OCI-M2 (cell line): ENCODE results near the gene ARHGAP6.
"Not testable (repeated sequence)": the region's sequence is repeated elsewhere in the genome, so short reads cannot be mapped to it uniquely, and the experiment has no call there.

Experiments used
- DNase-seq: peaks from one replicate; lab custom pipeline; 2025; ENCODE audit not compliant: unreplicated experiment; lab: John Stamatoyannopoulos, UW

Gene ARHGAP6

DNA sequence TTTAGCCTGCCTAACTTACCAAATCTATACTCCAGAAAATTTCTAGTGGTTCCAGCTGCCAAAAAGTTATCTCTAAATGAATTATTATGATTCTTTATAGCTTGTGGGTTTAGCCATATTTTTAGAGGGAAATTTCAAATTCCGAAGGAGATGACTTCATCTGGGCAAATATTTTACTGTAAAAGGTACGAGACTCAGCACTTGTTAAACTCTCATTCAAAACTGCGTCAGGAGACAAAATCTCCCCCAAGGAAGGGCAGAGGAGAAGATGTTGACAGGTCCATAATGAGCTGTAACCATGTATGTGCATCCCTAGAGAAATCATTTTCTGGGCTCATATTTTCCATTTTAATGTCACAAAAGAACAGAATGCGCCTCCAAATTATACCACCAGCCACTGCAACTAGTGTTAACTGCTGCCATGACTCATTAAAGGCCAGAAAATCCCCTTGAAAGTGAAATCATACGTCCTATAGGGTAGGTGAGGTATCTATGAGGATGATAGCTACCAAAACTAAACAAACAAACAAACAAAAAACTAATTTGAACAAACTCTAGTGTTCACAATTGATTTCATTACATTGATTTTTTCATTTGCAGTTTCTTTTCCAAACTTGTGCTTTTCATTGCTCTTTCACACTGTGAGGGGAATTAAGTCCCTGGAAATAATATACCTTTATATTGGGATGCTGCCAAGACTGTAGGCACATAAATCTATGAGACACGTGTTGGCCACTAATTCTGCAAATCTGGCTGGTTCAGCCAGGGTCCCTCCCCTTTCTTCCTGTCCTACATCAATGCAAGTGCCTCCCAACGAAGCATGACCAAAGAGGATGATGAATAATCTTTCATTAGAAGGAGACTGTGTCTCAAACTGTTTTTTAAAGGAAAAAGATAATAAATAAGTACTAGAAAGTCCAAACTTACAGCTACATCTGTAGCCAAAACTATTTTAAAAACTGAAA, 85.8 kb downstream of the ARHGAP6 start:
- DNase-seq: no peak

DNA sequence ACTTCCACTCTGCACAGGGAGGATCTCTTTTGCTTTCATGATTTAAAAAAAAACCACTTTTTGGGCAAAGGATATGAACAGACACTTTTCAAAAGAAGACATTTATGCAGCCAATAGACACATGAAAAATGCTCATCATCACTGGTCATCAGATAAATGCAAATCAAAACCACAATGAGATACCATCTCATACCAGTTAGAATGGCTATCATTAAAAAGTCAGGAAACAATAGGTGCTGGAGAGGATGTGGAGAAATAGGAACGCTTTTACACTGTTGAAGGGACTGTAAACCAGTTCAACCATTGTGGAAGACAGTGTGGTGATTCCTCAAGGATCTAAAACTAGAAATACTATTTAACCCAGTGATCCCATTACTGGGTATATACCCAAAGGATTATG, 87.4 kb downstream of the ARHGAP6 start:
- DNase-seq: not testable (repeated sequence)

DNA sequence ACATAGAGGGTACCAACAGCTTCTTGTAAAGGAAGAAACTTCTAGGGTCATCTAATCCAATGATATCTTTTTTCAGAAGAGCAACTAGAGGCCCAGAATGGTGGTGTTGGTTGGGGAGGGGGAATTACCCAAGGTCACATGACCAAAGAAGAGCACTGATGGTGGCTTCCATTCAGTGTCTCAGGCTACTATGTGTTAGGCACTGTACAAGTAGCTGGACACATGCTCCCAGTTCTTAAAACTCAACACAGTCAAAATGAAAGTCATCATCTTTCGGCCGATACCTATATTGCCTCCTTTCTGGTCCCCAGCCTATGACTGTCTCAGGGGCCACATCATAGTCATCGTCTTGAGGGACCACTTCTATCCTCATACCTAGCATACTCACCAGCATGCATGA, 88.1 kb downstream of the ARHGAP6 start:
- no peak for DNase-seq

- no peak for DNase-seq
Observed at GRCh38 chrX:11575332-11575731, 90.4 kb downstream of the ARHGAP6 start.

DNA sequence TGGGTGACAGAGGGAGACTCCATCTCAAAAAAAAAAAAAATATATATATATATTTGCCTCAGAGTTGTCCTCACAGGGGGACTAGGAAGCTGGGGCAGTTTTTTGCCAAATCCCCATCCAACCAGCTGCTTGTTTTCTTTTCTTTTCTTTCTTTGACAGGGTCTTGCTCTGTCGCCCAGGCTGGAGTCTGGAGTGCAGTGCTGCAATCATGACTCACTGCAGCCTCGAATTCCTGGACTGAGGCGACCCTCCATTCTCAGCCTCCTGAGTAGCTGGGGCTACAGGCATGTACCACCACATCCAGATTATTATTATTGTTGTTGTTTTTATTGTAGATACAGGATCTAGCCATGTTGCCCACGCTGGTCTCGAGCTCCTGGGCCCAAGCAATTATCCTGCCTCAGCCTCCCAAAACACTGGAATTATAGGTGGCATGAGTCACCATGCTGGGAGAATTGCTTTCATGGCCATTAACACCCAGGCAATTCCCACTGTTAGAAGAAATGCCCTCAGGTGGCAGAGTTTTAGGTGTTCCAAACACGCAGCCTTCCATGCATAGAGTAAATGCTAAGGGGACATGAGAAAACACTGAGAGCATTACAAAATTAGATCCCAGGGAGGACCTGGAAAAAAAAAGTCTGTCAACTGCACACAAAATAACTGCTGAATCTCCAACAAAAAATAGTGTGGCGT, 98.0 kb downstream of the ARHGAP6 start:
- no peak for DNase-seq

DNA sequence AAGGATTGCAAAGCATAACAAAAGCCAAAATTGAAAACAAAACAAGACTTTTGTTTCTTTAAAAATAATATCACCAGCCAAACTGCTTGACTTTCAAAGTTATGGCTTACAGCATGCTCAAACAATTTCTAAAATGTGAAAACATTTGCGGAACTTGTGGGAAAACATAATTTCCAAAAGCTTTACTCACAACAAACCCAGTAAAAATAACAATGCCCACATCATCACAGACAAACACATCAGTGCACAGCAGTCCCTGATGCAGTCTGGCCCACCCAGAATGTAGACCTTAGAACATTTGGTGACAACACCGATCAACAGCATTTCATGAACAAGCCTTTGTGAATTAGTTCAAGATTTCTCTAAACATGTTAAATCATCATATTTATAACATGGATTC, 98.9 kb downstream of the ARHGAP6 start:
- DNase-seq: no peak

DNA sequence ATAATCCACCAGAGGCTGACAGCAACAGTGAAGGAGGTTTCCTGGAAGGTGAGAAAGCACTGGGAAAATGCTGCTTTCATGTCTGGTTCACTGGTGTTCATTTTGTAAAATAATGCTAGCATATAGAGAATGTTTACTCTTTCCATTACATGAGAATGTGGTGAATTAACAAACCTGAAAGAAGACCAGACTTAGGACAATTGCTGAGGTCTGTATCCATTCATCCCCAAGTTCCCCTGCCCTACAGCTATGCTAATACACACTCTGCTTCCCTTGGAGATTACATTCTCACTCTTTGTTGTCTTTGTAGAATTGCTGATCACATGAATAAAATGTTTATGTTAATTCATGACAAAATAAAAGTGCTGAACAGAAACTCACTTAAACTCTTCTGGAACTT, 99.5 kb downstream of the ARHGAP6 start:
- no peak for DNase-seq

GRCh38 chrX:11564546-11564945, 101.2 kb downstream of the ARHGAP6 start:
- DNase-seq: no peak

- DNase-seq: no peak
Observed at GRCh38 chrX:11562570-11562969, 103.2 kb downstream of the ARHGAP6 start.

DNA sequence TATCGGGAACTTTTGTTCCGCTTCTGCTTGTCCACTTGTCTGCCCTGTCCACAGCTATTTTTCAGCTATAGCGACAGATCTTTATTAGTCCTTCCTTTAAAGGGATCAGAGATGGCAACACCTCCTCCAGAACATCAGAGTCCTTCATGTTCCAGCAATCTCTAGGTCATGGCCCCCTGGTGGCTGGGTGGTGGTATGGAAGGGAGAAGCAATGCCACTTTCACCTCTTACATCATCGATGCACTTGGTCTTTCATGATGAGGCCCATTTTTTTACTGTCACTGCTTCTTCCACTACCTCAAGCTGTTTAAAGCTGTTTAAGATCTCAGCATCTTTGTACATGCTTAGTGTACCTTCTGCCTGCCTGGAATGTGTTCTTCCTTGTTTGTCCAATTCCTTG, 106.7 kb downstream of the ARHGAP6 start:
- DNase-seq: no peak

GRCh38 chrX:11557120-11557519, 108.6 kb downstream of the ARHGAP6 start:
- no peak for DNase-seq

- no peak for DNase-seq
Observed at GRCh38 chrX:11555759-11556158, 110.0 kb downstream of the ARHGAP6 start.

DNA sequence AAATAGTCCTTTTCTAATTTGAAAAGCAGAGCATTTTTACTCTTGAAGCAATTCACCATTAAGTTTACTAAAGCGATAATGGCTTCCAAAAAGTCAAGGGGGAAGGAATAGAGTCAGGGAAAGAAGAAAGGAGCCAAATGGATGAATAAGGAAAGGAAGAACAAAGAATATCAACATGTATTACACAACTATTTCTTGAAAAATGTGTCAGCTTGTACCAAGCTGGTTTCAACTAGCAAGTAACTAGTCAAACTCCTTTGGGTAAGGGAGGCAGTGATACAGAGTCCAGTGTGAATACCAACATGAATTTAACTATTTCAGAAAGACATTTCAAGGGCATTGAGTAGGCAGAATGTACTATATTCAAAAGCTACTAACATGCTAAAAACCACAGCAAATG, 112.1 kb downstream of the ARHGAP6 start:
- DNase-seq: no peak

- DNase-seq: no peak
Observed at GRCh38 chrX:11551151-11551550, 114.6 kb downstream of the ARHGAP6 start.

GRCh38 chrX:11546917-11547316, 118.8 kb downstream of the ARHGAP6 start:
- DNase-seq: no peak

GRCh38 chrX:11543249-11543648, 122.5 kb downstream of the ARHGAP6 start:
- no peak for DNase-seq

DNA sequence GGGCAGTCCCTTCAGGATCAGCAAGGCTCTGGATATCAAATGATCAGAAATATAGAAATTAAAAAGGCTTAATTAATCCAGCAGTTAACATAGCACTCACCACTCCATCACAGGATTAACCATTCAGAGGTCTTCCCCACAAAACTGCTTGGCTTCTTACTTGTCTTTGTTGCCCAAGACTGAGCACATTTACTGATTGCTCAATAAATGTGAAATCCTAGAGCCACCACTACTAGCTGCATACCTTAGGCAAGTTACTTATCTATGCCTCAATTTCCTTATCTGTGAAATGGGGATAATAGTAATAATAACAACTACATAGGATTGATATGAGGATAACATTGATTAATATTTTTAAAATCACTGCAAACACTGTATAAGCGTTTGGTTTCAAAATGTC, 124.2 kb downstream of the ARHGAP6 start:
- no peak for DNase-seq

GRCh38 chrX:11540532-11541377, 125.0 kb downstream of the ARHGAP6 start:
- DNase-seq: no peak

DNA sequence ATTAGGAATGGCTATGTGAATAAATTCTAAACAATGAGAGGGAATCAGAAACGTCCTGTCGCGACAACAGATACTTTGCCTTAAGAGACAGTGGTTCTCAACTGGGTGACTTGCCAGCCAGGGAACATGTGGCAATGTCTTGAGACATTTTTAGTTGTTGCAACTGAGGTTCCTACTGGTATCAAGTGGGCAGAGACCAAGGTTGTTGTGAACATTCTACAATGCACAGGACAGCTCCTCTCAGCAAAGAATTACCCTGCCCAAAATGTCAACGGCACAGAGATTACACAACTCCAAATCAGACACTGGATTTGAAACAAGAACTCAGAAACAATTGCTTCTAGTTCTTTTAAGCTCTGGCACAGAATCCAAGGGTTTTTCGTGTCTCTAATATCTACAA, 128.6 kb downstream of the ARHGAP6 start:
- DNase-seq: no peak

GRCh38 chrX:11535156-11535919, 130.4 kb downstream of the ARHGAP6 start:
- no peak for DNase-seq

GRCh38 chrX:11533199-11533651, 132.5 kb downstream of the ARHGAP6 start:
- DNase-seq: peak; percentile 36
